Fibroblast of skin of right quadriceps (primary cell): ENCODE data around the gene C1QTNF2.
A peak's percentile ranks its signal among the peaks of the same experiment; 100 is the strongest.
"Not testable (repeated sequence)": the region's sequence is repeated elsewhere in the genome, so short reads cannot be mapped to it uniquely, and the experiment has no call there.

Source experiments
- DNase-seq: peaks from one replicate; pipeline ENCODE4 v3.0.0-alpha.2; 2013

Gene C1QTNF2

GRCh38 chr5:160370713-160371034 lies 248 bp upstream of the C1QTNF2 start:
- DNase-seq: no peak

- DNase-seq: no peak
These were observed 2.5 kb downstream of the C1QTNF2 start for GRCh38 chr5:160367885-160368284.

- no peak for DNase-seq
These were observed 3.2 kb downstream of the C1QTNF2 start for GRCh38 chr5:160367261-160367660.

DNA sequence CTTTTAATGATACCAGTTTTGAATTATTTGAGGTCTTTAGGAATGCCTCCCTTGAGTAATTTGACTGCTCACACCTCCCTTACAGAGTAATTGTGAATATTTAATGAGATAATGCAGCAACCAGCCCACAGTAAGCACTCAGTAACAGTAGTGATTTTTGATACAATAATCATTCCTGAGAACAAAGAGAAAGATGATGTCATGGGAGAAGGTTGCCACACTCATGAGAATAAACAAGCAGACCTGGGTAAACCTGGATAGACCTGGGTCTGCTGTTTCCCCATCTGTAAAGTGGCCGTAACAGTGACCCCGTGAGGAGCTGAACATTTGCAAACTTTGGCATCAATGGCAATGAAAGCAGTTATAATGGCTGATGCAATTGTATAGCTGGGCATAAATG lies 4.2 kb downstream of the C1QTNF2 start:
- no peak for DNase-seq

DNA sequence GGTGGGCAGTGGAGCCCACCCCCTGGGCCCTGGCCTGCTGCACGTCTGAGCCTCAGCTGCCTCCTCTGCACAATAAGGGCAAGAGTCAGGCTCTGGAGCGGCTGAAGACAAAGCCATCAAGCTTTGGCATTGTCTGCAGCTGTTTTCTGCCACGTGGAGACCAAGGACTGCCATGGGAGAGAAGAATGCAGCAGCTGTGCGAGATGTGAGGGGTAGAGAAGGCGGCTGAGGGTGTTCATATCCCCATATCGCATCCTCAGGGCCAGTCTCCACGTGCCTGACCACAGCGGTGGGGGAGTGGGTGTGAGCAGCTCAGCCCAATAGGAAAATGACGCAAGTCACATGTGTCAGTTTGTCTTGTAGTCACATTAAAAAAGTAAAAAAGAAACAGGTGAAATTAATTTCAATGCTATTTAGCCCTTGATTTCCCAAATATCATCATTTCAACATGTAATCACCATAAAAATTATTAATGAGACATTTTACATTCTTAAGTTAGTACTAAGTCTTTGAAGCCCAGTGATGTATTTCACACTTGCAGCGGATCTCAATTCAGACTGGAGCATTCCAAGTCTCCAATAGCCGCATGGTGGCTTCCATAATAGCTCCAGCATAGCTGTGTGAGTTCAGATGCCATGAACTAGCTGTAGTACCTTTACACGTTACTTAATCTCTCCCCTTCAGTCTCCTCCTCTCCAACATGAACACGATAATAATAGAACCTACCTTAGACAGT lies 6.6 kb downstream of the C1QTNF2 start:
- peak; percentile 47 for DNase-seq

- DNase-seq: peak; percentile 28
These were observed 7.2 kb downstream of the C1QTNF2 start for GRCh38 chr5:160363211-160363610.

GRCh38 chr5:160361624-160362228 lies 8.7 kb downstream of the C1QTNF2 start:
- no peak for DNase-seq

GRCh38 chr5:160360310-160360709 lies 10.1 kb downstream of the C1QTNF2 start:
- no peak for DNase-seq

DNA sequence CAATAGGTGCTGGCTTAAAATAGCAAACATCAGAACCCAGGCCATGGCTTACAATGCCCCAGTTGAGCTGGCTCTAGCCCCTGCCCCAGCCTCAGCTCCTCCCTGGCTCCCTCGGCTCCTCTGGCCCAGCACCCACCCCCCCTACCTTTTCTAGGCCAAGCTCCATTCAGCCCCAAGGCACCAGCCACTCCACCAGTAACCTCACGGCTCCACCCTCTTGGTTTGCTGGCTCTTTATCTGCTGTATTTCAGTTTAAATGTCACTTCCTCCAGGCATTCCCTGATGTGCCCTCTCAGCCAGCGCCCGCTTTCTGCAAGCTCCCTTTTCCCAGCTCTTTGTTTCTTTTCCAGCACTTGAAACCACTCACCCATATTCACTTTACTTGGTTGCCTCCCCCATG lies 10.6 kb downstream of the C1QTNF2 start:
- DNase-seq: no peak

DNA sequence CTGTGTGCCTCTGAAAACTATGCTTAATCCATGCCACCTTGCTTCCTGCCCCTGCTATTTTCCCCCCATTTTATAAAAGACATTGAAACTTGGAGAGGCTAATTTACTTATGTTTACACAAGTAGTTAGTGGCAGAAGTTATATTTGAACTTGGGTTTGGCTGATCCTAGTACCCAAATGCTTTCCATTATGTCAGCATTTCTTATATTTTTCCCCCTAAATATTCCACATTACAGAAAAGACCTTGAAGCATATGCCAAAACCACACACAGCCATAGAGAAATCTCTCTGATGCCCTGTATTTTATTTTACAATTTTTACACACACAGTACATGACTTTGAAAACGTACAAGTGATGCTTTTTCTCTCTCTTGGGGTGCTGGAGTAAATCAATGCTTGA lies 11.2 kb downstream of the C1QTNF2 start:
- no peak for DNase-seq

GRCh38 chr5:160357861-160358411 lies 12.5 kb downstream of the C1QTNF2 start:
- DNase-seq: no peak

DNA sequence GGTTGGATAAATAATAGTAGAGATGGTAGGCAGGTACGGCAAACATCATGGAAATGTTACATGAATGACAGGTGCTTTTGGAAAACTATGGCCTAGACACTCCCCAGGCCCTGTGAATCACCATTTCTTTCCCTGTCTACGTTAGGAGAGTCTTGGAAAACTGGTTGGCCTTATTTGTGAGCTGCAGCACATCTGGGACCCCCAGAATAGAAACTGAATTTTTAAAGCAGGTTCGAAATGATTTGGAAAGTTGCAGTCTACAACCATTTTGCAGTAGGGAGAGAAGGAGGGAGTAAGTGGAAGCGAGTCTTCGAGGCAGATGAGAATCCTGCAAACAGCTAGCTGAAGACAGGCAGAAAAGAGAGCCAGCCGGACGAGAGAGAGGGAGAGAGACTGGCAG lies 13.0 kb downstream of the C1QTNF2 start:
- DNase-seq: no peak

DNA sequence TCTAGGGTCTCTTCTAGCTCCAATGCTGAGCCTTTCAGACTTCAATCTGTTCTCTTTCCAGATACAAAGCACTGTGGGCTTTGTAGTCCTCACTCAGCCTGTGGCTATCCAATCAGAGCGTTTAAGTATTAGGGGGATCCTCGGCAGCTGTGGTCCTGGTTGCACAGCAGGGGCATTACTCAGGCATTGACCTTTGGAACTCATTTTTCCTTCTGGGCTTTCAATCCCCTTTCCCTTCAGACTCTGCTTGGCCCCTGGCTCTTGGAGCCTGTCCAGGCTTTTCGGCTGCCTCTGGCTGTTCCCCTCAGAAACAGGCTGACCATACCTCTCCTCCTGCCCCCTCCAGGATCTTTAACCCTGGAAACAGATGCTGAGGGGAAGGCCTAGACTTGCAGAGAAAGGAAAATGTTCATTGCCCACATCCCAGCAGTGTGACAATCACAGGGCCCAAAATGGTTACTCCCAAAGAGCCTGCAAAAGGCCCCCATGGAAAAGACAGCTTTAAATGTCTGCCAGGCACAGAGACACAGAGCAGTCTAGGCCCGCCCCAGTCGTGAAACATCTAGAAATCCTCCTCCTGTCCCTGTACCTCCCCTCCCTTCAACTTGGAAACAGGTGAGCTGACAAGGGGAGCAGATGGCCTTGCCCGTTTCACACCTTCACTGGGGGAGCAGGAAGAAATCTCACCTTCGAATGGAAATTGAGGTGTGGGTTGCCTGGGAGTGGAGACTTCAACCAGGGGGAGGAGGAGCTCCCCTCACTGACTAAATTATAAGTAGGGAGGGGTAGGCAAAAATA lies 13.7 kb downstream of the C1QTNF2 start:
- DNase-seq: no peak

- no peak for DNase-seq
These were observed 15.8 kb downstream of the C1QTNF2 start for GRCh38 chr5:160354666-160355065.

GRCh38 chr5:160353379-160353778 lies 17.0 kb downstream of the C1QTNF2 start:
- DNase-seq: no peak

DNA sequence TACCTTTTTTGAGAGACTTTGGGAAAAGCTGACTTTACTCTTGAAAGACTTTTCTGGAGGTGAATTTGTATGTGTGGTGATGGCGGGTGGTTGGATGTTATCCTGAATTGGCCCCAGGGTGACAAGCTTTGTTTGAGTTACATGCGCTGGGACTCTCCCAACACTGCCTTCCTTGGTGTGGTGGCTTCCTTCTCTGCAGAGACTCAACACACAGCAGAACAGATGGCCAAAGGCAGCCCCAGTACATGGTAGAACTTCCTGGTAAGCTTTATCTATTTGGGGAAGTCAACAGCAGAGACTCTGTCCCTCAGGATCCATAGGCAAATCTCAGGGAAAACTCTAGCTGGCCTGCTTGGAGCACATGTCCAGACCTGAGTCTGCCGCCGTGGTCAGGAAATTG lies 18.1 kb downstream of the C1QTNF2 start:
- DNase-seq: no peak

- no peak for DNase-seq
These were observed 20.5 kb downstream of the C1QTNF2 start for GRCh38 chr5:160349935-160350303.

- no peak for DNase-seq
These were observed 21.0 kb downstream of the C1QTNF2 start for GRCh38 chr5:160349249-160349934.

DNA sequence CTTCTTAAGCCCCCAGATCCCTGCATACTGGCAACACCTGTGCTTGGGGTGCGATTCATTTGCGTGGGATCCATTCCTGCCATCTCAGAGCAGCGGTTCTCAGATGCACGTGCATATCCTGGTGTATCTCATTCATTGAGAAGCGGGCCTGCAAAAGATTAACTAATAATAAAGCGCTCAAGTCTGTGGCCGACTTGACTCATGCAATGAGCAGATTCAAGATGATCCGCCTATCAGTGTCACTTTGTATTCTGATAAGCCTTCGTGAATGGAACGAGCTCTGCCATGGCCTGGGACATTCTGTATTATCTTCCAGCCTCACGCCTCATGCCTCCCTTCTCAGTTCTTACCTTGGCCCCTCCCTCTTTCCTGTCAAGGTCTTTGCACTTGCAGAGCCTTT lies 22.3 kb downstream of the C1QTNF2 start:
- DNase-seq: no peak

DNA sequence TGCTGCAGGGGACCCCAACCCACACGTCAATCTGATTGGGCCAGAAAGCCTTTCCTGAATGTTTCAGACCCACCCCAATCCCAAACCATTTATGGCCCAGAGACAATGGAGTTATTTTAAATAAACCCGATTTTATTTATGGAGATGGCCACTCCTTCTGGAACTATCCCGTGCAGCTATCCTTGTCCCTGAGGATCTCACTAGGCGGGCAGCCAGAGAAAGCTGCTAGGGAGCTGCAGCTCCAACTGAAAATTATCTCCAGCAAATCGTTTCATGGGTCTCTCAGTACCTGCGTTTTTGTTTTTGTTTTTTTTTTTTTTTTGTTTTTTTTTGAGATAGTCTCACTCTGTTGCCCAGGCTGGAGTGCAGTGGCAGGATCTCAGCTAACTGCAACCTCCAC lies 23.0 kb downstream of the C1QTNF2 start:
- DNase-seq: no peak

DNA sequence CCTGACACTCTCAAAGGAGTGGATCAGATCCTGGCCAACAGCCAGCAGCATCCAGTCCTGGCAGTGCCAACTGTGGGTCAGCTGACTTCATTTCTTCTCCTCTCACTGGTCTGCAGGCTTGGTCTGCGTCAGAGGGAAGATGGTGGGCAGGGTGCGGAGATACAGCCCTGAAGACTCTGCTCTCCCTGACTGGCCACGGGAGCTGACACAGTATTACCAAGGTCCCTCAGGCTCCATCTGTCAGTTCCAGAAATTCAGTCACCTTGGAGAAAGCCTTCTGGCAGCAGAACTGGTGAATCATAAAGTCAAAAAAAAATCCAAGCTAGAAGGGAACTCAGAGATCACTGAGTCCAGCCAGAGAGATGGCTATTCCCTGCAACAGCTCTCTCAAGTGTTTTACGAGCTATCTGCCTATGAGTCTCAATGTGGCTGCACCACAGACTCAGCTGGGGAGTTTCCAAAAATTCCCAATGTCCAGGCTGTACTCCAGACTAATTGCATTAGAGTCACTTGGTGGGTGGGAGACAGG lies 27.9 kb downstream of the C1QTNF2 start:
- DNase-seq: peak; percentile 42

- DNase-seq: no peak
These were observed 29.0 kb downstream of the C1QTNF2 start for GRCh38 chr5:160341309-160341870.

- not testable (repeated sequence) for DNase-seq
These were observed 29.9 kb downstream of the C1QTNF2 start for GRCh38 chr5:160340513-160340912.
